Body of pancreas (tissue), 4 donors: ENCODE data around the gene DEPDC5. TPM values are rescaled to one million over a fixed set of nuclear protein-coding genes. Genes with fewer than 3 reads are reported as not detected.

Experiments used
- ATAC-seq: fragments of 150-250 bp; one replicate; pipeline ENCODE4 v1.9.1; 2016
- DNase-seq, 4 donors: peaks; one replicate each; pipeline ENCODE4 v3.0.0-alpha.2; 2019
- H3K27ac ChIP-seq, 4 donors: fragments of 200-600 bp; sonication (generic); 1 replicate in 3 of 4; 2 replicates in 1 of 4; pipeline versions ENCODE4 v1.5.1 to v1.6.1; 2016 to 2019; ENCODE audit warnings: mild to moderate bottlenecking in 1 of 4, mixed read lengths in 1 of 4, moderate library complexity in 1 of 4
- H3K27me3 ChIP-seq, 2 donors: fragments of 200-600 bp; sonication (generic); one replicate each; pipeline ENCODE4 v1.6.0; 2016; ENCODE audit warnings: mild to moderate bottlenecking in 1 of 2
- H3K36me3 ChIP-seq, 2 donors: fragments of 200-600 bp; sonication (generic); replicated peaks in 1 of 2; 2 replicates each; pipeline ENCODE4 v1.5.1; 2016; ENCODE audit warnings: low read depth in 2 of 2; ENCODE audit not compliant: insufficient read depth in 1 of 2
- H3K4me1 ChIP-seq: fragments of 200-600 bp; sonication (generic); one replicate; pipeline ENCODE4 v1.6.0; 2016
- H3K4me3 ChIP-seq, 2 donors: fragments of 200-600 bp; sonication (generic); 1 replicate in 1 of 2; 2 replicates in 1 of 2; pipeline ENCODE4 v1.5.1; 2016 to 2019
- H3K9me3 ChIP-seq, 3 donors: fragments of 200-600 bp; sonication (generic); 1 replicate in 2 of 3; 2 replicates in 1 of 3; pipeline ENCODE4 v1.5.1; 2016
- CTCF ChIP-seq, 7 experiments: fragments of 450-650 bp in 4 of 7; fragments of 200-600 bp in 3 of 7; sonication (generic) in 3 of 7; IDR thresholded peaks; one replicate each; pipeline ENCODE4 v1.5.1; 2016 to 2019; ENCODE audit warnings: antibody characterized with exemption in 7 of 7
- POLR2A ChIP-seq, 3 donors: fragments of 450-650 bp; IDR thresholded peaks; one replicate each; pipeline ENCODE4 v1.6.1; 2016; ENCODE audit warnings: antibody characterized with exemption in 3 of 3, mild to moderate bottlenecking in 2 of 3
- WGBS, 2 donors: methylation state at CpG; one replicate each; pipeline ENCODE4 v1.1.5; 2017; 5-methylcytosine and 5-hydroxymethylcytosine counted together
- intact Hi-C: fragments of 100-400 bp; cut with DNase I; formaldehyde crosslinking; loops from one replicate; pipeline ENCODE4 v1.15.1; 2023
- total RNA-seq, 2 donors: library from RNA; depleted of rRNA; stranded (reverse); fragments of >200 nt; gene quantifications; one replicate each; pipeline ENCODE4 v1.1.0, GENCODE V29; 2016

Gene DEPDC5
- total RNA-seq, 2 donors from 2014 or later, result 21.4 to 40.0 TPM

GRCh38 chr22:31833930-31834329 lies 80.1 kb downstream of the DEPDC5 start:
- H3K27me3 ChIP-seq, result no peaks in the 10 kb centered on the region
- no peaks in the 10 kb centered on the region for H3K9me3 ChIP-seq
- no peak for DNase-seq
- H3K4me3 ChIP-seq, result no peak overlapping the region
- peaks cover 13% of the 10 kb centered on the region for H3K4me1 ChIP-seq
- H3K27ac ChIP-seq, result no peak overlapping the region
- intact Hi-C loops, result no loop called here
- no peak for TF ChIP-seq CTCF (IDR thresholded peaks at IDR 0.05)
- H3K36me3 ChIP-seq, result peaks cover 0 to 3% of the 10 kb centered on the region in 2 donors
- 91 to 92% methylated on average over 1 of the region's 1 CpG for WGBS, 2 donors
- no peak for ATAC-seq

- no peak for DNase-seq
- H3K4me1 ChIP-seq, result peaks cover 5% of the 10 kb centered on the region
- no peak overlapping the region for H3K4me3 ChIP-seq
- no peaks in the 10 kb centered on the region for H3K27me3 ChIP-seq
- H3K9me3 ChIP-seq, result no peaks in the 10 kb centered on the region
- 82 to 86% methylated on average over 5 of the region's 5 CpGs for WGBS, 2 donors
- intact Hi-C loops, result no loop called here
- no peak overlapping the region for H3K27ac ChIP-seq
- no peak for TF ChIP-seq CTCF (IDR thresholded peaks at IDR 0.05)
- TF ChIP-seq POLR2A (IDR thresholded peaks at IDR 0.05), result no peak
- peaks cover 0 to 3% of the 10 kb centered on the region in 2 donors for H3K36me3 ChIP-seq
- no peak for ATAC-seq
Measured at GRCh38 chr22:31836010-31836409, 82.2 kb downstream of the DEPDC5 start.

- intact Hi-C loops, result no loop called here
Measured at GRCh38 chr22:31838917-31839316, 85.1 kb downstream of the DEPDC5 start.

GRCh38 chr22:31839986-31840385 lies 86.2 kb downstream of the DEPDC5 start:
- no peaks in the 10 kb centered on the region for H3K4me1 ChIP-seq
- 82 to 100% methylated on average over 1 of the region's 1 CpG for WGBS, 2 donors
- no peak for DNase-seq
- no peak overlapping the region for H3K27ac ChIP-seq
- TF ChIP-seq CTCF (IDR thresholded peaks at IDR 0.05) (no peak), POLR2A (IDR thresholded peaks at IDR 0.05) (no peak)
- no peak for ATAC-seq
- peaks cover 1 to 3% of the 10 kb centered on the region in 2 donors for H3K36me3 ChIP-seq
- no peaks in the 10 kb centered on the region for H3K27me3 ChIP-seq
- H3K4me3 ChIP-seq, result no peak overlapping the region
- intact Hi-C loops, result loop anchor here (10.0 kb wide), 1 partner anchor 65 kb away; no protein-coding TSS in a partner anchor
- H3K9me3 ChIP-seq, result no peaks in the 10 kb centered on the region

More at GRCh38 chr22:31838917-31839316, 85.1 kb downstream of the DEPDC5 start:
- no peaks in the 10 kb centered on the region for H3K27me3 ChIP-seq
- TF ChIP-seq CTCF (IDR thresholded peaks at IDR 0.05), result no peak
- no peak for ATAC-seq
- H3K9me3 ChIP-seq, result no peaks in the 10 kb centered on the region
- H3K36me3 ChIP-seq, result peaks cover 0 to 3% of the 10 kb centered on the region in 2 donors
- H3K4me3 ChIP-seq, result no peak overlapping the region
- WGBS, 2 donors, result 63 to 67% methylated on average over 3 of the region's 3 CpGs
- no peak overlapping the region for H3K27ac ChIP-seq
- DNase-seq, result no peak
- peaks cover under 1% of the 10 kb centered on the region for H3K4me1 ChIP-seq

GRCh38 chr22:31840585-31840984 lies 86.8 kb downstream of the DEPDC5 start:
- Histone ChIP-seq H3K36me3 (peaks cover 3 to 5% of the 10 kb centered on the region in 2 donors), H3K27ac (no peak overlapping the region), H3K4me1 (no peaks in the 10 kb centered on the region), H3K27me3 (no peaks in the 10 kb centered on the region), H3K9me3 (no peaks in the 10 kb centered on the region), H3K4me3 (no peak overlapping the region)
- no peak for TF ChIP-seq POLR2A (IDR thresholded peaks at IDR 0.05)
- TF ChIP-seq CTCF (IDR thresholded peaks at IDR 0.05), result no peak
- DNase-seq, result no peak
- no peak for ATAC-seq
- intact Hi-C loops, result loop anchor here (10.0 kb wide), 1 partner anchor 64 kb away; no protein-coding TSS in a partner anchor
